HG03066 (cell line): ENCODE results near the gene GNB5.

Source experiments
- ATAC-seq: cut with Tn5 transposase; IDR thresholded peaks from one replicate; pipeline ENCODE4 v1.9.1; 2021; ENCODE audit warnings: low read depth; ENCODE audit not compliant: unreplicated experiment

The GNB5 gene

GRCh38 chr15:52115598-52116427 is 75.4 kb downstream of the GNB5 start:
- ATAC-seq: no peak

DNA sequence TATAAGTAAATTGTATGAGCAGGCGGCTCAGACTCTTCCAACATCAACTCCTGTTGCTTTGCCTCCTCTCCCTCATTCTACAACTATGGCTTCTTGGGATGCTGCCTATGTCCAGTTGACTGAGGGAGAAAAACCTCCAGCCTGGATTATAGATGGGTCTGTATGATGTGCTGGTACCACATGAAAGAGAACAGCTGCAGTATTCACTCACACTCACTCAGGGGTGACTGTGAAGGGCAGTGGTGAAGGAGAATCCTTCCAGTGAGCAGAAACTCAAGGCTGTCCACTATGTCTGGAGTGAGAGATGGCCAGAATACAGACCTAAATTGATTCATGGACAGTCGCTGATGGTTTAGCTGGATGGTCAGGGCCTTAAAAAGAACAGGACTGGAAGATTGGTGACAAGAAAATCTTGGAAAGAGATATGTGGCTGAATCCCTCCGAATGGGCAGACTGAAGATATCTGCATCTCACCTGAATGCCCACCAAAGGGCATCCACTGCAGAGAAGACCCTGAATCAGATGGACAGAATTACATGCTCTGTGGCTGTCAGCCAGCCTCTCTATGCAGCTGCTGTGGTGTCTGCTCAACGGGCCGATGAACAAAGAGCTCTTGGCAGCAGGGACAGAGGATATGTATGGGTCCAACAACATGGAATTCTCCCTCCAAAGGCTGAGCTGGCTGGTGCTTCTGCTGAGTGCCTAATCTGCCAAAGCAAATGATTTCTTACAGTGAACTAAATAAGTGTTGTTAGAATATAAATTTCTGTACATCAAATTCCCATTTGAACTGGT is 76.7 kb downstream of the GNB5 start:
- no peak for ATAC-seq

- ATAC-seq: no peak
Observed at GRCh38 chr15:52113708-52114107, 77.5 kb downstream of the GNB5 start.

- ATAC-seq: no peak
Observed at GRCh38 chr15:52113235-52113634, 78.0 kb downstream of the GNB5 start.

DNA sequence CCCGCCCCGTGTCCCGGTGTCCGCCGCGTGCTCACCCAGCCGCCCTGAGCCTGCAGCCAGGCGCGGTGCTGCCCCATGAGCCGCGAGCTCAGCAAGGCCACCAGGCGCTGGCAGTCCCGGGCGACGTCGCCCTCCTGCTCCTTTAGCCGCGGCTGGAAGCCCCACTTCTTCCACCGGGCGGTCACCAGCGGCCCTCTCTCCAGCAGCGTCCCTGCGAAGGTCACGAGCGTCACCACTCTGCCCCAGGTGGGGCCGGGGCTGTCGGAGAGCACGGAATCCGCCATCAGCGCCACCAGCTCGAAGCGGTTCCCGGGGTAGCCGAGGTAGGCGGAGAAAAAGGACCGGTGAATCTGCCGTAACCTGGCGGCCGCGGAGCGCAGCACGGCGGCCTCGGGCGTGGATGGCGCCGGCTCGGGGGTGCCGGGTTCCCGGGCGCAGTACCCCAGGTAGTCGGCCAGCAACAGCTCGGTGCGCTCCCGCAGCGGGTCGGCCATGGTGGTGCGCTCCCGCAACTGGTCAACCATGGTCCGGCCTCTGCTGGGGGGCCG is 78.9 kb downstream of the GNB5 start:
- ATAC-seq: no peak

- no peak for ATAC-seq
Observed at GRCh38 chr15:52111517-52112202, 79.5 kb downstream of the GNB5 start.

GRCh38 chr15:52109559-52110451 is 81.4 kb downstream of the GNB5 start:
- ATAC-seq: peak; percentile 40

DNA sequence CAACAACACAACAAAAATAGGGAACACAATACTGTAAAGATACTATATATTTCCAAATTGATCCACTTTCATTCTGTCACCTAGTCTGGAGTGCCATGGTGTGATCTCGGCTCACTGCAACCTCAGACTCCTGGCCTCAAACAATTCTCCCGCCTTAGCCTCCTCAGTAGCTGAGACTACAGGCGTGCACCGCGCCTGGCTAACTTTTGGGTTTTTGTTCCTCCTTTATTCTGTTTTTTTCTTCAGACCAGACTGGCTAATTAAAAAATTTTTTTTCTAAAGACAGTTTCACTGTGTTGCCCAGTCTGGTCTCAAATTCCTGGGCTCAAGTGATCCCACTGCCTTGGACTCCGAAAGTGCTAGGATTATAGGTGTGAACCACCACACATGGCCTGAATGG is 84.0 kb downstream of the GNB5 start:
- ATAC-seq: no peak

- no peak for ATAC-seq
Observed at GRCh38 chr15:52106641-52107040, 84.6 kb downstream of the GNB5 start.

GRCh38 chr15:52105846-52106245 is 85.3 kb downstream of the GNB5 start:
- ATAC-seq: no peak

DNA sequence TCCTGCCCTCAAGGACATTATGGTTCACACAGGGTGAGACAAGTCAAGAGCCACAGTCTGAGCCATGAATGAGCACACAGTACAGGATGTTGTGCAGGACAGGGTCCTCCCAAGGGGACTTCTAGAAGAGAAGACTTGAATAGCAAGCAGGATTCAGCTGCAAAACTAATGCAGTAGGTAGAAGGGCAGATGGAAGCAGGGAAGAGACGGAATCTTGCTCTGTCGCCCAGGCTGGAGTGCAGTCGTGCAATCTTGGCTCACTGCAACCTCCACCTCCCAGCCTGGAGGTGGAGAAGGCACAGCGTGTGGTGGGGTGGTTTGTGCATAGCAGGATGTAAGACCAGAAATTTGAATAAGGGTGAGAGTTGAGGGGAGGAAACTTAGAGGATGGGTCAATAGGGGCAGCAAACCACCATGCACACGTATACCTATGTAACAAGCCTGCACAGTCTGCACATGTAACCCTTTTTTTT is 86.6 kb downstream of the GNB5 start:
- ATAC-seq: peak; percentile 30

DNA sequence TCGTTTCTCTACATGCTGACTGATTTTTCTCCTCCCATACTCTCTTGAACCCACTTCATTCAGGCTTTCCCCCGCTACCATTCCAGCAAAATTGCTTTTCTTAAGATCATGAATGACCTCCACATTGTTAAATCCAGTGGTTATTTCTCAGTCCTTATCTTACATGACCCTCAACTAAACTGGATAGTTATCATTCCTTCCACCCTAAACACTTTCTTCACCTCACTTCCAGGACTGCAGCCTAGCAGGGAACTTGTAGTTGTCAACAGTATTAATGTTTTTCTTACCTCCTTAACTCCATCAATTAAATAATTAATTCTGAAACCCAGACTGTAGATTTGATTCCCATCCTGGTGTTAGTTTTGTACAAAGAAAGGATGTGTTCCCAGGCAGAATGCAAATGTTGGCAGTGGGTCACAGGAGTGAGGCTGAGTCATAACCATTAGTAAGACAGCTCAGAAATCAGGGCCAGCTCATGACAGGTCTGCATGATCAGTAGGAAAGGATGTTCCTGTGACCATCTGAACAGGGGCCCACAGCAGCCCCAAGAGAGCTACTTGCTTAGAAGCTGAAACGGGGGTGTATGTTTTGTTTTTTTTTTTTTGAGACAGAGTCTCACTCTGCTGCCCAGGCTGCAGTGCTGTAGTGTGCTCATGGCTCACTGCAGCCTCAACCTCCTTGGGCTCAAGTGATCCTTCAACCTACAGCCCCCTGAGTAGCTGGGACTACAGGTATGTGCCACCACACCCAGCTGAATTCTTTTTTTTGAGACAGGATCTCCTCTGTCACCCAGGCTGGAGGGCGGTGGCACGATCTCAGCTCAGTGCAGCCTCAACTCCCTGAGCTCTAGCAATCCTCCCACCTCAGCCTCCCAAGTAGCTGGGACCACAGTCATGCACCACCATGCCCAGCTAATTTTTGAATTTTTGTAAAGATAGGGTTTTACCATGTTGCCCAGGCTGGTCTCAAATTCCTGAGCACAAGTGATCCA is 87.7 kb downstream of the GNB5 start:
- peak; percentile 78 for ATAC-seq

GRCh38 chr15:52102463-52102862 is 88.7 kb downstream of the GNB5 start:
- no peak for ATAC-seq

GRCh38 chr15:52101542-52102323 is 89.5 kb downstream of the GNB5 start:
- no peak for ATAC-seq

- ATAC-seq: no peak
Observed at GRCh38 chr15:52100807-52101442, 90.3 kb downstream of the GNB5 start.

DNA sequence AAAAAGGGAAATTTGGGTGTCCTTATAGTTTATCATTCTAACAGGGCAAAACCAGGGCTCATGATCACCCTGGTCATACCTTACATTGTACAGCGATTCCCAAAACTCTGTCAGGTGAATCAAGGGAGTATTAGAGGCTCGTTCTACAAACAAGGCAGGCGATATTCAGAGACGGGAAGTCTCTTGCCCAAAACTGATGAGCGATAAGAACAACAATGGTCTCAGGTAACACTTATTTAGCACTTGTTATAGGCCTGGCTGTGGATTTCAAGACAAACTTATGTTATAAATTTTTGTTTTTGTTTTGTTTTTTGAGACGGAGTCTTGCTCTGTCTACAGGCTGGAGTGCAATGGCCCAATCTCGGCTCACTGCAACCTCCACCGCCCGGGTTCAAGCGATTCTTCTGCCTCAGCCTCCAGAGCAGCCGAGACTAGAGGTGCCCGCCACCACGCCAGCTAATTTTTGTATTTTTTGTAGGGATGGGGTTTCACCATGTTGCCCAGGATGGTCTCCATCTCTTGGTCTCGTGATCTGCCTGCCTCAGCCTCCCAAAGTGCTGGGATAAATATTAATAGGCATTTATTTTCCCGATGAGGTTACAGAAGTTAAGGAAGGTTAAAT is 91.4 kb downstream of the GNB5 start:
- ATAC-seq: no peak

GRCh38 chr15:52098323-52098722 is 92.9 kb downstream of the GNB5 start:
- no peak for ATAC-seq
